HG02870 (cell line): ENCODE measurements around the gene ATP6V0E1.

Experiments
- ATAC-seq: cut with Tn5 transposase; IDR thresholded peaks from one replicate; pipeline ENCODE4 v1.9.1; 2021; ENCODE audit warnings: mild to moderate bottlenecking, moderate library complexity; ENCODE audit not compliant: unreplicated experiment

Gene ATP6V0E1

GRCh38 chr5:172983542-172984243 is at the start of gene ATP6V0E1:
ATP6V0E1 (plus strand) TSS chr5:172983771; CDS start chr5:172983861, 90 bp downstream.
- ATAC-seq = peak; percentile 84

GRCh38 chr5:172935096-172935495 is 48.5 kb upstream of the ATP6V0E1 start:
- no peak for ATAC-seq

GRCh38 chr5:172936401-172936800 is 47.2 kb upstream of the ATP6V0E1 start:
- ATAC-seq = no peak

GRCh38 chr5:172939071-172939470 is 44.5 kb upstream of the ATP6V0E1 start:
- ATAC-seq = no peak

- ATAC-seq = no peak
Measured at GRCh38 chr5:172939611-172940267, 43.8 kb upstream of the ATP6V0E1 start.

GRCh38 chr5:172940268-172941066 is 43.1 kb upstream of the ATP6V0E1 start:
- ATAC-seq = no peak

GRCh38 chr5:172941067-172941516 is 42.5 kb upstream of the ATP6V0E1 start:
- no peak for ATAC-seq

- ATAC-seq = no peak
Measured at GRCh38 chr5:172942556-172942955, 41.0 kb upstream of the ATP6V0E1 start.

- ATAC-seq = no peak
Measured at GRCh38 chr5:172943283-172943841, 40.2 kb upstream of the ATP6V0E1 start.

GRCh38 chr5:172943906-172944305 is 39.7 kb upstream of the ATP6V0E1 start:
- ATAC-seq = no peak

GRCh38 chr5:172944741-172945140 is 38.8 kb upstream of the ATP6V0E1 start:
- ATAC-seq = no peak

- ATAC-seq = no peak
Measured at GRCh38 chr5:172945151-172945550, 38.4 kb upstream of the ATP6V0E1 start.

- no peak for ATAC-seq
Measured at GRCh38 chr5:172946146-172946545, 37.4 kb upstream of the ATP6V0E1 start.

- ATAC-seq = no peak
Measured at GRCh38 chr5:172949426-172949825, 34.1 kb upstream of the ATP6V0E1 start.

GRCh38 chr5:172950176-172950965 is 33.2 kb upstream of the ATP6V0E1 start:
- ATAC-seq = no peak

- no peak for ATAC-seq
Measured at GRCh38 chr5:172951371-172952033, 32.1 kb upstream of the ATP6V0E1 start.

GRCh38 chr5:172952034-172952511 is 31.5 kb upstream of the ATP6V0E1 start:
- ATAC-seq = no peak

- no peak for ATAC-seq
Measured at GRCh38 chr5:172953776-172954675, 29.5 kb upstream of the ATP6V0E1 start.

- no peak for ATAC-seq
Measured at GRCh38 chr5:172954751-172955159, 28.8 kb upstream of the ATP6V0E1 start.
